Astrocyte of the spinal cord (primary cell): ENCODE data around the gene NECTIN1.
A peak's percentile ranks its signal among the peaks of the same experiment; 100 is the strongest.

Experiments
- DNase-seq: peaks from one replicate; pipeline ENCODE4 v3.0.0; 2011; ENCODE audit warnings: low read depth, low spot score
- H3K4me3 ChIP-seq: 2 replicates; pipeline ENCODE4 v1.5.1; 2011; ENCODE audit warnings: low read depth, mild to moderate bottlenecking, low read length, moderate library complexity
- CTCF ChIP-seq: IDR thresholded peaks from 2 replicates; pipeline ENCODE4 v1.5.1; 2012; ENCODE audit warnings: low read depth, mild to moderate bottlenecking, low read length, inconsistent platforms
- in situ Hi-C: cut with HindIII; loops from 2 replicates; pipeline ENCODE4 v1.10.0; 2017; ENCODE audit warnings: low sequenced_read_pairs

The NECTIN1 gene

DNA sequence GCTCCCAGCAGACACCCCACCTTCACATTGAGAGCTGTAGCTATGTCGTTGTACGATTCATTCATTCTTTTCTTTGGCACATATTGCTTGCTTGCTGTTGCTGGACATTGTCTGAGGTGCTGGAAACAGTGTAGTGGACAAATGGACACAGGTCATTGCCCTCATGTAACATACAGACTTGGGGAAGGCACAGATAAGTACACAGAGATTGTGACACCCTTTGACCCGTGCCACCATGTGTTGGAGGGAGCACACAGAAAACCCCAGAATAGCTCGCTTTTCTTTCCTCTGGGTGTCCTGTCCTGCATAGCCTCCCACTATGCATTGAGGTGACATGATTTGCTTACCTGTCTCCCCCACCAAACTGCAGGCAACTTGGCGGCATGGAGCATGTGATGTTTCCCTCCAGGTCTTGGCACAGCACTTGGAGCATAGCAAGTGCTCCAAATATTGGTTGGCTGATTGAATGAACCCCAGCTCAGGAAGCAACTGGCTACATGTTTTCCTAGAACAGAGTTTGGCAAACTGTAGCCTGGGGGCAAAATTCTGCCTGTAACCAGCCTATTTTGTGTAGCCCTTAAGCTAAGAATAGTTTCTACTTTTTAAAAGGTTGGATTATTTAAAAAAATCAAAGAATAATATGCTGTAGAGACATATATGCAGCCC lies 30.9 kb upstream of the NECTIN1 start:
- in situ Hi-C loops: no loop called here
- H3K4me3 ChIP-seq: no peak overlapping the region
- no peak for DNase-seq
- no peak for TF ChIP-seq CTCF

GRCh38 chr11:119759324-119759723 lies 30.3 kb upstream of the NECTIN1 start:
- DNase-seq: peak; percentile 31
- no peak overlapping the region for H3K4me3 ChIP-seq
- TF ChIP-seq CTCF: no peak
- in situ Hi-C loops: no loop called here

- TF ChIP-seq CTCF: no peak
- in situ Hi-C loops: no loop called here
- DNase-seq: peak; percentile 10
- H3K4me3 ChIP-seq: no peak overlapping the region
Measured at GRCh38 chr11:119758291-119758690, 29.3 kb upstream of the NECTIN1 start.

GRCh38 chr11:119757378-119757777 lies 28.4 kb upstream of the NECTIN1 start:
- in situ Hi-C loops: no loop called here
- DNase-seq: no peak
- H3K4me3 ChIP-seq: no peak overlapping the region
- TF ChIP-seq CTCF: no peak

- no peak for TF ChIP-seq CTCF
- in situ Hi-C loops: no loop called here
- no peak for DNase-seq
- no peak overlapping the region for H3K4me3 ChIP-seq
Measured at GRCh38 chr11:119756169-119756865, 27.3 kb upstream of the NECTIN1 start.

DNA sequence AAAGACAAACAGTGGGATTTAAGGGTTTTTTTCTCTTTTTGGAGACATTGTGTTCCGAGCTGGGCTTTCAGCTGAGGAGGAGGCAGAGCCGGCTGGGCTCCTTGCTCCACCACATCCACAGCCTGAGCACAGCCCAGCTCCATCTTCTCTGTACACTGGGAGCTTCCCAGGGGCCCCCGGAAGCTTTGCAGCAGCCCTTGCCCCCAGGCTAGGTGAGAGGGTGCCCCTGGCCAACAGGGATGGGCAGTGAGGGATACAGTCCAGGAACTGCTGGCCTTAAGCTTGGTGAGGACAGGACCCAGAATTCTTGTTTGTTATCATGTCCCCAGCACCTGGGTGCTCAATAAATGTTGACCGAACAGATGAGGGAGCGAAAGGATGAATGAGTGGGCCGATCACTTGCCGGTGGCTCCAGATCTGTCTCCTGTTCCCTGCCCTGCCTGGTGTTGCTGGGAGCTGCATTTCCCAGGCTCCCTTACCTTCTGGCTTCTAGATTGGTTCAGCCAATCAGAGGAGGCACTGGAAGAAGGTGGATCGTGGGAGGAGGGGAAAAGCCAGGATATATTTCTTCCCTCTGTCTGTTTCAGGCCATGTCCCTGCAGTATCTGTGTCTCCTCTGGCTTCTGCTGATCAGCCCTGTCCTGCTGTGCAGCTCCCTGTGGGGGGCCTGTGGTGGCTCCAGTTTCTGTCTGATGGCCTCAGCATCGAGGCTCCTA lies 26.5 kb upstream of the NECTIN1 start:
- no peak overlapping the region for H3K4me3 ChIP-seq
- in situ Hi-C loops: no loop called here
- no peak for DNase-seq
- TF ChIP-seq CTCF: no peak
